Measurements from ENCODE around the gene CTIF.

The CTIF gene

DNA sequence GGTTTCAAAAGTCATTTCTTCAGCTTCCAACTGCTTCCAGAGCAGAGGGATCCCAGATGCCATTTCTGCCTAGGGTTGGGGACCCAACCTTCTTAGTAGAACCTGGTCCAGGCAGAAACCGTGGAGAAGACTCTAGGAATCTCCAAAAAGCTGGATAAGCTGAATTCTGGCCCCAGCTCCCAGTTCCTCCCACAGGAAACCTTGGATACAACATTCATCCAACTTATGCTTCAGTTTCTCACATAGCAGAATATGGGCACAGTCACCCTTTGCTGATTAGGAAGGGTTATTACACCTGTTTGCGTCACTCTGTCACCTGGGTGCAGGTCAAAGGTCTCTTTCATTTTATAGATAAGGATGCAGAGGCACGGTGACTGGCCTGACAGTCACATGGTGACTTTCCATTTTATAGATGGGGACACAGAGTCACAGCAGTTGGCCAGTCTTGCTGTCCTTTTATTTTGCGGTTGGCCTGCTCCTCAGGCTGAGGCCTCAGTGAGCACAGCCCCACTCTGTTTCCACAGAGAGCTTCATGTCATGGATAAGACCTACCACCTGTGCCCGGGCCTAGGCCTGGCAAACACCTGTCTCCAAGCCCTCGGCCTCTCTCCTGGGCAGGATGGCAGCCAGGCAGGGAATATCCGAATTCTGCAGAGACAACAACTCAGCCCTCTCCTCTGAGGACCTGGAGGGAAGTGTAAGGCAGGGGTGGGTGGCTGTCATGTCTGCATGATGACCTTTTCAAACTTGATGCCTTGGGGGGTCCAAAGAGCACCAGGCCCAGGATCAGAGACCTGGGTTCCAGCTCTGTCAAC is 263.1 kb downstream of the CTIF start:
- TF ChIP-seq REST (IDR thresholded peaks at IDR 0.05; ENCODE audit: low read depth), result no peak
- no peak for TF ChIP-seq TEAD4 (IDR thresholded peaks at IDR 0.05)
- TF ChIP-seq EP300 (IDR thresholded peaks at IDR 0.05; ENCODE audit: borderline replicate concordance), result no peak
- TF ChIP-seq RAD21 (IDR thresholded peaks at IDR 0.05; ENCODE audit: low read depth), result no peak
- TF ChIP-seq ZBTB7A (IDR thresholded peaks at IDR 0.05; ENCODE audit: low read depth), result no peak
- no peak for TF ChIP-seq FOXM1 (IDR thresholded peaks at IDR 0.05; ENCODE audit: borderline replicate concordance, low read depth)
- no peak for TF ChIP-seq CEBPB (IDR thresholded peaks at IDR 0.05)
- TF ChIP-seq, protein P1, sequence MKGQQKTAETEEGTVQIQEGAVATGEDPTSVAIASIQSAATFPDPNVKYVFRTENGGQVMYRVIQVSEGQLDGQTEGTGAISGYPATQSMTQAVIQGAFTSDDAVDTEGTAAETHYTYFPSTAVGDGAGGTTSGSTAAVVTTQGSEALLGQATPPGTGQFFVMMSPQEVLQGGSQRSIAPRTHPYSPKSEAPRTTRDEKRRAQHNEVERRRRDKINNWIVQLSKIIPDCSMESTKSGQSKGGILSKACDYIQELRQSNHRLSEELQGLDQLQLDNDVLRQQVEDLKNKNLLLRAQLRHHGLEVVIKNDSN (IDR thresholded peaks at IDR 0.05), result no peak
- TF ChIP-seq TCF12 (IDR thresholded peaks at IDR 0.05; ENCODE audit: low read depth), result no peak
- TF ChIP-seq NFIC (IDR thresholded peaks at IDR 0.05), result no peak
- no peak for TF ChIP-seq EGR1 (IDR thresholded peaks at IDR 0.05)
- no peak for TF ChIP-seq CREB1 (IDR thresholded peaks at IDR 0.05; ENCODE audit: low read depth)
- no peak for TF ChIP-seq YY1 (IDR thresholded peaks at IDR 0.05; ENCODE audit: low read depth)
- TF ChIP-seq TAF1 (IDR thresholded peaks at IDR 0.05; ENCODE audit: low read depth), result no peak
- no peak for TF ChIP-seq MAX (IDR thresholded peaks at IDR 0.05)

DNA sequence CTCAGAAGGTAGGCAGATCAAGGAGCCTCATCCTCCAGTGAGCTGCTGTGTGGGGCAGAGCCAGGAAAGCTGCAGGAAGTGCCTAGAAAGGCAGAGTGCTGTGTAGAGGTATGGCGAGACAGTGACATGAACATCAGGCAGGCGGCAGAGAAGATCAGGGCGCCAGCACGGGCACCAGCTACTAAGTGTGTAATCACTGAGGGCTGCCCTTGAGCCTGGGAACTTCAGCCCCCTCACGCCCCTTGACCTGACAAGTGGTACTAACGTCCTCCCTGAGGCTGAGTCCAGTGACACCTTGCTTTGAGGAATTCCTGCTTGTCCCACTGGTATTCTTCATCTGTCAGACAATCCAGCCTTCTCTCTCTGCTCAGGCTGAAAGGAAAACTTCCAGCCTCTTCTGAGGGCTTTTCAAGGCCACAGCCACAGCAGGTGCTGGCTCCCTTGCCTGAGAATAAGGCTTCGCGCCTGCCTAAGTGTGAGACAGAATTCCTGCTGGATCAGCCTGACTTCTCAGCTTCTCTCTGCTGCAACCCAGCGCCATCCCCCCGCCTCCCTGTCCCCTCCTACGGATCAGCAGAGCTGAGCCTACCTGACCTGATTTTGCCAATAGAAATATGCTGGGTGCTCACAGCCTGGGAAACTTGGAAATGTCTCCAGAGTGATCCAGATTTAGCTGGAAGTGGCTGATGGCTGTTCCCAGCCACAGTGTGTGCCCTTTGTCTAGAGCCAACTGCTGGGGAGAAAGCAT is 263.9 kb downstream of the CTIF start:
- TF ChIP-seq, protein P1 (IDR thresholded peaks at IDR 0.05), result no peak
- TF ChIP-seq TCF12 (IDR thresholded peaks at IDR 0.05; ENCODE audit: low read depth) (no peak), EP300 (IDR thresholded peaks at IDR 0.05; ENCODE audit: borderline replicate concordance) (no peak), REST (IDR thresholded peaks at IDR 0.05; ENCODE audit: low read depth) (no peak), FOXM1 (IDR thresholded peaks at IDR 0.05; ENCODE audit: borderline replicate concordance, low read depth) (no peak), RAD21 (IDR thresholded peaks at IDR 0.05; ENCODE audit: low read depth) (no peak), TEAD4 (IDR thresholded peaks at IDR 0.05) (no peak)

- TF ChIP-seq RAD21 (IDR thresholded peaks at IDR 0.05; ENCODE audit: low read depth) (no peak), NFIC (IDR thresholded peaks at IDR 0.05) (no peak), CREB1 (IDR thresholded peaks at IDR 0.05; ENCODE audit: low read depth) (no peak), REST (IDR thresholded peaks at IDR 0.05; ENCODE audit: low read depth) (no peak), TAF1 (IDR thresholded peaks at IDR 0.05; ENCODE audit: low read depth) (no peak), CEBPB (IDR thresholded peaks at IDR 0.05) (no peak)
- TF ChIP-seq, protein P1 (IDR thresholded peaks at IDR 0.05), result peak; percentile 67
Observed at GRCh38 chr18:48803518-48803917, 264.7 kb downstream of the CTIF start.
